ENCODE measurements around the gene MTG1.
"Not testable (repeated sequence)": the region's sequence is repeated elsewhere in the genome, so short reads cannot be mapped to it uniquely, and the experiment has no call there.

MTG1 gene

DNA sequence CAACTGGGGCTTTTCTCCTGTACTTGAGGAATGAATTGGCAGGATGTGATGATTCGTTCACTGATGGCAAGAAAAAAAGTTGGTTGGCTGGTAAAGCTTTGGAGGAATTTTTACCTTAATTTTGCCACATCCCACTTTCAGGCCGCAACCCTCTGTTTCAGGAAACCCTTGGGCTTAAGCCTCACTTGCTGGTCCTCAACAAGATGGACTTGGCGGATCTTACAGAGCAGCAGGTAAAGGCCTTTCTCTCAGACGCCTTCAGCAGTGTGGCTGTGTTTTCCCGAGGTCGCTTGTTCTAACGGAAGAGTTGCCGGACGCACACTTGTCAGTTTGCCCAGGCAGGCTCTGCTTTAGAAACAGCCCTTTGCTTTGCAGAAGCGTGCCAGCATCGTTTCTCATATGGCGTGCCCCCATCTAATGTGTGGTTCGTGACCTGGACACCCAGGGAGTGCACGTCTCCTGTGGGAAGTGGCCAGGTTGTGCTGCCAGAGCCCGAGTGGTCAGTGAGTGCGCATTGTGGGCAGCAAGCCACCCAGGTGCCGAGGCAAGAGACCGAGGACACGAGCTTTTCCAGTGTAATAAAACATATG lies 2.2 kb downstream of the MTG1 start:
- DNase-seq (ENCODE audit: low read depth in 4 of 4, low spot score in 1 of 4): no peak

DNA sequence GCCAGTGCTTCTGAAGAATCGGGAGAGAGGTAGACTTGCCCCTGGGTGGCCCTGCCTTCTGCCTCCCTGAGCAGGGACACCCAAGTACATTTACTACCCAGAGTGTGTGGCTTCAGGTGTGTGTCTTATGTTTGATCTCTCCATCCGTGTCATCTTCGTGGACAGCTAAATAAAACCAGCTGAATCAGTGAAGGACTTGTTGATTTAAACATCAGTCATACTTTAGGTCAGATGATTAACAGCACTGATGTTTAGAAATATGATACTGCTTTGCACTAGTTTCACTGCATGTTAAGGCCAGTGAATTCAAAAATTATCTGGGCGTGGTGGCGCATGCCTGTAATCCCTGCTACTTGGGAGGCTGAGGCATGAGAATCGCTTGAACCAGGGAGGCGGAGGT lies 4.0 kb downstream of the MTG1 start:
- no peak for DNase-seq (ENCODE audit: low read depth in 4 of 4, low spot score in 1 of 4)

DNA sequence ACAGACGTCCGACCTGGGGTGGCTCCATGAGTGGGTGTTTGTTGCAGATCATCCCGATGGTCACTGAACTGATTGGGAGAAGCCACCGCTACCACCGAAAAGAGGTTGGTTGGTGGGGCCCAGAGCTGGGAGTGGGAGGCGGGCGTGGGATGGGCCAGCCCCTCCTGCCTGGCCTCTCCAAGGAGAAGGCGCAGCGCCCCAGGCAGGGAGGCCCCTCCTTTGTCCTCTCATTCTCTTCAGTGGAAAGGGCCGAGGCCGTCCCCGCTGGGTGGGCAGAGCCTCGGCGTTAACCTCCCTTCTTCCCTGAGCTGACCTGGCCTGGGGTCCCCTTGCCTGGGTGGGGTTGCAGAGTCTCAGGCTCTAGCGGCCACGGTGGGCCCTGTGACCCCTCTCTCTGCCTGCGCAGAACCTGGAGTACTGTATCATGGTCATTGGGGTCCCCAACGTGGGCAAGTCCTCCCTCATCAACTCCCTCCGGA lies 5.2 kb downstream of the MTG1 start:
- no peak for DNase-seq (ENCODE audit: low read depth in 4 of 4, low spot score in 1 of 4)

DNA sequence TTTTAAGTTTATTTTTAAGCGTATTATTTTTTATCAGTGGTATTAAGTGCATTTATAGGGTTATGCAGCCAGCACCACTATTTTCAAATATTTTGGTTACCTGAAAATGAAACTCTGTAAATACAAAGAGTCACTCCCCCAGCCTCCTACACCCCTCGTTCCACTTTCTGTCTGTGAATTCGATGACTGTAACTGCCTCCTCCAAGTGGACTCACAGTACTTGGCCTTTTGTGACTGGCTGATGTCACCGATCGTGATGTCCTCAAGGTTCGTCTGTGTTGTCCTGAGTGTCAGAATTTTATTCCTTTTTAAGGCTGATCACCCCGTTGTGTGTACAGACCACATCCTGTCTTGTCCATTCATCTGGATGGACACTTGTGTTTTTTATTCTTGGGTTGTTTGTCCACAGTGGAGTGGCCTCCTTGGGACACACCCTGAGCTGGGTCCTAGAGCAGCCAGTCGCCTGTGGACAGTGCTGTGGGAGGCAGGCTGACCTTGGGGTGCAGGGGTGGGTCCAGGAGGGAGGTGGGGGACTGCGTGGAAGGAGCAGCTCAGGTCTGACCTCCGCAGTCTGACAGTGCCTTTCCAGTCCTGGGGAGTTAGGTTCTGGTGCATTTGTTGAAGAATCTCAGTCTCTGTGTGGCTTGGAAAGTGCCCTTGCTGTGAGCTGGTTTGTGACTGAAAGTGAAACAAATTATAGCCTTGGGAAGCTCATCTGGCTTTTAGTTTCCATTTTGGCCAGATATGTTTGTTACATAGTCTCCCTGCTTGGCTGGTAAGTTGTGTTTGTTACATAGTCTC lies 6.9 kb downstream of the MTG1 start:
- DNase-seq (ENCODE audit: low read depth in 4 of 4, low spot score in 1 of 4): no peak

DNA sequence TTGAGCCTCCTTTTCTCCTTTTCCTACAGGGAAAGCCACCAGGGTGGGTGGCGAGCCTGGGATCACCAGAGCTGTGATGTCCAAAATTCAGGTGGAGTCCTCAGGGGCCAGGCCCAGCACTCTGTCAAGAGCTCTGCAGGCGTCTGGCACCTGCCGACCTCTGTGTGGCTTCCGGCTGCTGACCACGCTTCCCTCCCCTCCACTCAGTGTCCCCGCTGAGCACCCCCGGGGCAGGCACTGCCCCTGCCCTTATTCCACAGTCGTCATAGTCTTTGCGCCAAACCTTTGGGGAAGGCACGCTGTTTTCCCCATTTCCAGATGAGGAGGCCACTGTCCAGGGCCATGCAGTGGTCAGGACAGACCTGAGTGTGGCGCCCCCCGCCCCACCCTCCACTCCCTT lies 7.5 kb downstream of the MTG1 start:
- DNase-seq (ENCODE audit: low read depth in 4 of 4, low spot score in 1 of 4): no peak

DNA sequence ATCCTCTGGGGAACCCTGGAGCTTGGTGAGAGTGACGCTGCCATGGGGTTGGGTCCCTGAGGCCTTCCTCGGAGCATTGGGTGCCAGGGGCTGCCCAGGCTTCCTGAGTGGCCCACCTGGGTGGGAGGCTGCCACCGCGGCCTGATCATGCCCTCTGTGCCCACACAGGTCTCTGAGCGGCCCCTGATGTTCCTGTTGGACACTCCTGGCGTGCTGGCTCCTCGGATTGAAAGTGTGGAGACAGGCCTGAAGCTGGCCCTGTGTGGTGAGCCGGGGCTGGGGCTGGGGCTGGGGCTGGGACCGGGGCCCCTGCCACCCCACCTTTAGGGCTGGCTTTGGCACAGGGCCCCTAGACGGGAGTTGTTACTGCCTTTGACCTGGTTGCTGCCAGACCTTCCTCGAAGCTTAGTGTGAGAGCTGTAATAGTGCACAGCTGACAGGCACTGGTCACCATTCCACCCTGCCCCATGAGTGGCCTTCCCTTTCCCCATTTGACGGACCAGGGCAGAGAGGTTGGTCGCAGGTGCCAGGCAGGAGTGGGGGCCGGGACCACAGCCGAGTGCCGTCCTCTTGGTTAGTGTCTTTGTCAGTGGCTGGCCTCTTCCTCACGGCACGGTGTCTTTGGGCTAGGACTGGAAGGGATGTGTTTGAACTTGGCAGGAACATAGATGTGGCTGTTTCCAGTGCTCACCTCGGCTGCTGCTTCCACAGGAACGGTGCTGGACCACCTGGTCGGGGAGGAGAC lies 8.2 kb downstream of the MTG1 start:
- no peak for DNase-seq (ENCODE audit: low read depth in 4 of 4, low spot score in 1 of 4)

DNA sequence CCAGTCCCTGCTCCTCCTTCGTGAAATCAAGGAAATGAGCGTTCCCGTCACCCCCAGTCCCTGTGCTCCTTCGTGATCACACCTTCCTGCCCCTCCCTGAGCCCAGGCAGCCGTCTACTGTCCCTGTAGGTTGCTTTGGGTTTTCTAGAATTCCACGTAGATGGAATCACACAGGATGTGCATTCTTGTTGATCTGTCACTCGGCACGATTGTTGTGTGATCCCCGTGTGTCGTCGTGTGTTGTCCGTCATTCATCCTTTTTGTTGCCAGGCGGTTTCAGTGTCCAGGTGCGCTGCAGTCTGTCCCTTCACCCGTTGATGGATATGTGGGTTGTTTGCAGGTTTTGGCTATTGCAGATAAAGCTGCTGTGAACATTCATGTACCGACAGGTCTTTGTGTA lies 9.4 kb downstream of the MTG1 start:
- DNase-seq (ENCODE audit: low read depth in 4 of 4, low spot score in 1 of 4): no peak

DNA sequence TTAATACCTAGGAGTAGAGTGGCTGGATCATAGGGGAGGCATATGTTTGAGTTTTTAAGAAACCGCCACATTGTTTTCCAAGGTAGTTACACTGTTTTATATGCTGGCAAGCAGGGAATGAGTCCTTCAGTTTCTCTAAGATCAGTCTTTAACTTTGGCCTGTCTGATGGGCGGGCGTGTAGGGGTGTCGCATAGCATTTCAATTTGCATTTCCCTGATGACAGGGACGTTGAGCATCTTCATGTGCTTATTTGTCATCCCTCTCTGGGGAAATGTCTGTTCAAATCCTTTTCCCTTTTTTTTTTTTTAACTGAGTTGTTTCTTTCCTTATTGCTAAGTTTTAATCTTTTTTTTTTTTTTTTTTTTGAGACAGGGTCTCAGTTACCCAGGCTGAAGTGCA lies 9.8 kb downstream of the MTG1 start:
- DNase-seq (ENCODE audit: low read depth in 4 of 4, low spot score in 1 of 4): no peak

DNA sequence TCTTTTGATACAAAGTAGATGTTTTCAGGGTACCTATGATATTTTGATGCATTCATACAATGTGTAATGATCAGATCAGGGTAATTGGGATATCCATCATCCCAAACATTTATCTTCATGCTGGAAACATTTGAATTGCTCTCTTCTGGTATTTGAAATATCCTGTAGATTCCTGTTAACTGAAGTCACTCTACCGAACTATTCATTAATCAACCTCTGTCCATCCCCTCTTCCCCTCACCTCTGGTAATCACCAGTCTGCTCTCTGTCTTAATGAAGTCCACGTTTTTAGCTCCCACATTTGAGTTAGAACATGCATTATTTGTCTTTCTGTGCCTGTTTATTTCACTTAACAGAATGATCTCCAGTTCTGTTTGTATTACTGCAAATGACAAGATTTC lies 11.3 kb downstream of the MTG1 start:
- no peak for DNase-seq (ENCODE audit: low read depth in 4 of 4, low spot score in 1 of 4)

DNA sequence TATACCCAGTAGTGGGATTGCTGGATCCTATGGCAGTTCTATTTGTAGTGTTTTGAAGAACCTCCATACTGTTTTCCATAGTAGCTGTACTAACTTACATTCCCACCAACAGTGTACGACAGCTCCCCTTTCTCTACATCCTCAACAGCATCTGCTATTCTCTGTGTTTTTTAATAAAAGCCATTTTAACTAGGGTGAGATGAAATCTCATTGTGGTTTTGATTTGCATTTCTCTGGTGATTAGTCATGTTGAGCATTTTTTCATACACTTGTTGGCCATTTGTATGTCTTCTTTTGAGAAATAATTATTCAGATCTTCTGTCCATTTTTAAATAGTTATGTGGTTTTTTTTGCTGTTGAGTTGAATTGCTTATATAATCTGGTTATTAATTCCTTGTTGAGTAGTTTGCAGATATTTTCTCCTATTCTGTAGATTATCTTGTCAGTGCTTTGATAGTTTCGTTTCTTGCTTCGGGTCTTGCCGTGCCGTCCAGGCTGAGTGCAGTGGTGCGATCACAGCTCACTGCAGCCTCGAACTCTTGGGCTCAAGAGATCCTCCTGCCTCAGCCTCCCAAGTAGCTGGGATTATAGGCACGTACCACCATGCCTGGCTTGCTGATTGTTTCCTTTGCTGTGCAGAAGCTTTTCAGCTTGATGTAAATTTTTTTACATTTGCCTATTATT lies 12.0 kb downstream of the MTG1 start:
- DNase-seq (ENCODE audit: low read depth in 4 of 4, low spot score in 1 of 4): no peak

DNA sequence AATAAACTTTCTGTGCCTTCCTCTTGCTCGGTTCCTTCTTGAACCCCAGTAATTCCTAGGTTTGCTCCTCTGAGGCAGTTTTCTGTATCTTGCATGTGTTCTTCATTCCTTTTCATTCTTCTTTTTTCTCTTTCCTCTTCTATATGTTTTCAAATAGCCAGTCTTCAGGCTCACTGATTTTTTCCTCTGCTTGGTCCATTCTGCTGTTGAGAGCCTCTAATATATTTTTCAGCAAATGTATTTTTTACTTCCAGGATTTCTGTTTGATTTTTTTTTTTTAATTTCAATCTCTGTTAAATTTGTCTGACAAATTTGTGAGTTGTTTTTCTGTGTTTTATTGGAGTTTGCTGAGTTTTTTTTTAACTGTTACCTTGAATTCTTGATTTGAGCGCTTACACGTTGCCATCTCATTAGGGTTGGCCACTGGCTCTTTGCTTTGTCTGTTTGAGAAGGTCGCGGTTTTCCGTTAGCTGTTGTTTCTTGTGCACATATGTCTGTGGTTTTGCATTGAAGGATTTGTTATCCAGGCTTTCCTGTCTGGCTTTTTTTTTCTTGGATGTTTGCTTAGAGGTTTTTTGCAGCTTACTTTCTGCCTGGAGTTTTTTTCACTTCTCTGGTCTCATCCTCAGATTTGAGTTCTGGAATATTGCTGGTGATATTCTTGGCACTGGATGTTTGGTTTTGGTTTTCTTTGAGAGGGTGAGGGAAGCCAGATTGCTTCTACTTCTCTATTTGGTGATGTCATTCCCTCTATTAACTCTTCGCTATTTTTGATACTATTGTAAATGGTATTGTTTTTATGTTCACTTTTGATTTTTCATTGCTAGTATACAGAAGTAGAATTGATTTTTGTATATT lies 17.8 kb downstream of the MTG1 start:
- no peak for DNase-seq (ENCODE audit: low read depth in 4 of 4, low spot score in 1 of 4)

DNA sequence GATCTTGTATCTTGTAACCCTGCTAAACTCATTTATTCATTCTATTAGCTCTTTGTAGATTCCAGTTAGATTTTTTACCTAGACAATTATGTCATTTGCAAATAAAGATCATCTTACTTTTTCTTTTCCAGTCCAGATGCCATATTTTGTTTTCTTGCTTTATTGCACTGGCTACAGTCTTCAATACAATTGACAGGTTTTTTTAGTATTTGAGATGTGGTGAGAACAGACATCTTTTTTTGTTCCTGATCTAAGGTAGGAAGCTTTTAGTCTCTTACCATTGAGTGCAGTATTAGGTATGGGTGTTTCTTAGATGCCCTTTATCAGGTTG lies 18.4 kb downstream of the MTG1 start:
- DNase-seq (ENCODE audit: low read depth in 4 of 4, low spot score in 1 of 4): no peak

DNA sequence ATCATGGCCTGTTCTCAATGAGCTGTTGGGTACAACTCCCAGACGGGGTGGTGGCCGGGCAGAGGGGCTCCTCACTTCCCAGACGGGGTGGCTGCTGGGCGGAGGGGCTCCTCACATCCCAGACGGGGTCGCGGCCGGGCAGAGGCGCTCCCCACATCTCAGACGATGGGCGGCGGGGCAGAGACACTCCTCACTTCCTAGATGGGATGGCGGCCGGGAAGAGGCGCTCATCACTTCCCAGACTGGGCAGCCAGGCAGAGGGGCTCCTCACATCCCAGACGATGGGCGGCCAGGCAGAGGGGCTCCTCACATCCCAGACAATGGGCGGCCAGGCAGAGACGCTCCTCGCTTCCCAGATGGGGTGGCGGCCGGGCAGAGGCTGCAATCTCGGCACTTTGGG lies 20.4 kb downstream of the MTG1 start:
- DNase-seq (ENCODE audit: low read depth in 4 of 4, low spot score in 1 of 4): not testable (repeated sequence)

DNA sequence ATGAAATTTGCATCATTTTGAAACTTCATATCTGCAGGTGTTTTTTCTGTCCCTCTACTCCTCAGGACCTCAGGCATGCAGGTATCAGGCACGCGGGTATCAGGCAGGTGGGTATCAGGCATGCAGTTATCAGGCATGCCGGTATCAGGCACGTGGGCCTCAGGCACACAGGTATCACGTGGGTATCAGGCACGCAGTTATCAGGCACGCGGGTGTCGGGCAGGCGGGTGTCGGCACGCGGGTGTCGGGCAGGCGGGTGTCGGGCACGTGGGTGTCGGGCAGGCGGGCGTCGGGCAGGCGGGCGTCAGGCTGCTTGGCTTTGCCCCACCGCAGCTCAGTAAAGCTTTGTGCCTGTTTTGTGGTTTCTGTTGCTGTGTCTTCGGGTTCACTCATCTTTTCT lies 21.8 kb downstream of the MTG1 start:
- no peak for DNase-seq (ENCODE audit: low read depth in 4 of 4, low spot score in 1 of 4)

DNA sequence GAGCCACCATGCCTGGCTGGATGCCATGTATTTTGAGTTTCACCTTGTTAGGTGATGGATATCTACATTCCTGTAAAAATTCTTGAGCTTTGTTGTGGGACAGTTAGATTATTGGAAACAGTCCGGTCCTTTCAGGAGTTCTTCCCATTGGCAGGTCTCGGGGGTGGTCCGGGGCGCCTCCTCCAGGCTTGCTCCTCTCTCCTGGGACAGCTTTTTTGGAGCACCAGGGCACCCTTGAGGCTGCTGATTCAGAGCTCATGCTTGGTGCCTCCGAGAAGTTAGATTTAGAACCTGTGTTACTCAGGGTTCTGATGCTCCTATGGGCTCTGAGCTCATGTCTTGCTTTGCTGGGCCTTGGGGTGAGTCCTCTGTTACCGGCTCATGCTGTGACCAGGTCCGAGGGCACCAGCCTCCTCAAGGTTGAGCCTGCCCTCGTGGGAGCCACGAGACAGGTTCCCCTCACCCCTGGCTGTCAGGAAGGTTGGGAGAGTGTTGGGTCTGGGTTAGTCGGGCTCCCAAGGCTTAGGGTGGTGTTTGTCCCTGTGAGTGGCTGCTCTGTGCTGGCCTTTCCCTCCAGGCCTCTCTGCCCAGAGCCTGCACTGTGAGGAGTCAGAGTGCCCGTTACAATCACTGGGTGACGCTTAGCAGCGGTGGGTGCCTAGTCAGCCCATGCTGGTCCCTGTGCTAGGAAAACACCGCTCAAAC lies 24.5 kb downstream of the MTG1 start:
- DNase-seq (ENCODE audit: low read depth in 4 of 4, low spot score in 1 of 4): no peak

DNA sequence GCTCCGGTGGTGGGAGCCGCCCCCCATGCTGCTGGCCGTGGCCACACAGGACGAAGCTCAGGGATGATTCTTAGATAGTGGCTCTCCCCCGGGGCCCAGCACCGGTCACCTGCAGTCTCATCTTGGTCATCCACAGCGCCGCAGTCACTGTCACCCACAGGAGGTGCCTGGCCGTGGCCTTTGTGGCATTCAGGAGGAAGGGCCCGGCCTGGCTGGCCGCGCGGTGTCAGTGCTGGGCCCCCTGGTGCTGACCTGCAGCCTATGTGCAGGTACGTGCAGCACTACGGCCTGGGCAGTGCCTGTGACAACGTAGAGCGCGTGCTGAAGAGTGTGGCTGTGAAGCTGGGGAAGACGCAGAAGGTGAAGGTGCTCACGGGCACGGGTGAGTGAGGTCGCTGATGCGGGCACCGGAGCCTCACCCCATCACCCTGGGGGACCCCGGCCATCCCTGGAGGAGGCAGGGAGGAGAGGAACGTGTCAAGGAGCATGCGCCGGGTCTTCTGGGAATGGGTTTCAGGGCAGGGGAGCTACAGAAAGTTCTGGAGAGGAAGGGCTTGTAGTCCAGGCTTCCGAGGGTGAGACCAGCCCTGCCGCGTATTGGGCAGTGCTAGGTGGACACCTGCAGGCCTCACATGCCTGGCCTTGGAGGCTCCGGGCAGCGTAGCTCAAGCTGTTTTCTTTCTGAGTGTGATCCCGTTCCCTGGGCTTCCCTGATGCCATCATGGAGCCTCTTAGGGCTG lies 25.4 kb downstream of the MTG1 start:
- no peak for DNase-seq (ENCODE audit: low read depth in 4 of 4, low spot score in 1 of 4)

DNA sequence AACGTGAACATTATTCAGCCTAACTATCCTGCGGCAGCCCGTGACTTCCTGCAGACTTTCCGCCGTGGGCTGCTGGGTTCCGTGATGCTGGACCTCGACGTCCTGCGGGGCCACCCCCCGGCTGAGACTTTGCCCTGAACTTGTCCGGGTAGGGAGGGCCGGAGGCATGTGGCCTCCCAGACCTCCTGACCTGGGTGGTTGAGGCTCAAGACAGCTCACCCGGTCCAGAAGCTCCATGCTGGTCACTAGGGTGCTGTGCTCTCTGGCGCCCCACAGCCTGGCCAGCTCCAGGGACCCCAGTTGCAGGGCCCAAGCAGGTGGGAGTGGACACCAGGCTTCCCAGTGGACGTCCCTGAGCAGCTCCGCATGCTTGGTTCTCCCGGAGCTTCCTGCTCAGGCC lies 26.1 kb downstream of the MTG1 start:
- DNase-seq (ENCODE audit: low read depth in 4 of 4, low spot score in 1 of 4): no peak

DNA sequence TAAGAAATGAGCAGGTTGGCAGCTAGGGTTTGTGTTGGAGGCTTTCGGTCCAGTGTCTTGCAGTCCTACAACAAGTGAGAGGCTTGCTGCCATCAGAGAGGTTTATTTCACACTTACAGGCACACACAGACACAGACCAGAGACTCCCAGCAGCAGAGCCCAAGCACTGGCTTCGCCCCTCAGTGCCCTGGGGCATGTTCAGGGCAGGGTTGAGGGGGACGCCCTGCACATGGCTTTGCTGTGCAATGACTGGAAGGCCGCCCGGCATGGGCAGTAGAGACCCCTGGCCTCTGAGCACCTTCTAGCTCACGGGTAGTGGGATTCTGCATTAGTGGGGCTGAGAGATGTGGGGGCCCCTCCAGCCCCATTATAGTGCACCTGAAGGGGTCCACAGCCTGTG lies 26.6 kb downstream of the MTG1 start:
- no peak for DNase-seq (ENCODE audit: low read depth in 4 of 4, low spot score in 1 of 4)

DNA sequence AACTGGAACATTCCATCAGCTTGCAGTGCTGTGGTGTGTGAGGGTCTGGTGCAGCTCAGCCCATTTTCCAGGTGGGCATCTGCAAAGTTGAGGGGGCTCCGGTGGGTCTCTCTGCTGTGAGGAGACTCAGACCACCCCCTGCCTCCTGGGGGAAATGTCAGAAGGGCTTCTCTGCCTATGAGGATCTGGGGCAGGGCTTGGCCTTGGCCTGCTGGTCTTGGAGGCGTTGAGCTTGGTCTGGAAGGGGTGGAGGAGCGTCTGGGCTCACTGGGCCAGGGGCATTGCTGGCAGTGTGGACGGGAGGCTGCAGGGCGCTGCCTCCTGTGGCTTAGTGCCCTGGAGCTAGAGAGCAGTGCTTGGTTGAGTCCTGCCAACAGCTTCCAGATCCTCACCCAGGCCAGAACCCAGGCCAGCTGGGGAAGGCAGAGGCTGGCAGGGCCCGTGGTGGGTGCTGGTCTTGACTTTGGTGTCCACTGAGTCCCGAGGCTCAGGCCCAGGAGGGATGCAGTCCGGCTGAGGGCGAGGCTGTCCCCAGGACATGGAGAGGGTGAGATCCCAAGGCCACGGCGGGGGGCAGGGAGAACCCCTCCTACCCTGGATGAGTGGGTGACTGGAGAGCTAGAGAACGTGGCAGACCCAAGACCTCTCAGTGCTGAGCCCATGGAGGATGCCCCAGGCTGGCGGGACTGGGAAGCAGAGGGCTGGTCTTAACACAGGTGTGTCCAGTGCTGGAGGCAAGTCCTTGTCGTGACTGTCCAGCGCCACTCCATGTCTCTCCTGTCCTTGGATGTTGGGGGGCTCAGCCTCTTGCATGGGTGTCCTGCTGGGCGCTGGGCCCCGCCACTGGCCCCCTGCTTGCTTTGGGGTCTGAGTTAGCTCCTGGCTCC lies 27.6 kb downstream of the MTG1 start:
- DNase-seq (ENCODE audit: low read depth in 4 of 4, low spot score in 1 of 4): no peak
